ENCODE results near the gene PIK3R6. TPM values are rescaled to one million over a fixed set of nuclear protein-coding genes. Genes with fewer than 3 reads are reported as not detected.
A peak's percentile ranks its signal among the peaks of the same experiment; 100 is the strongest.
"Not testable (repeated sequence)": the region's sequence is repeated elsewhere in the genome, so short reads cannot be mapped to it uniquely, and the experiment has no call there.

The PIK3R6 gene
- total RNA-seq, 4 donors from 2014 or later, result 0.52 to 2.5 (median 1.1) TPM

DNA sequence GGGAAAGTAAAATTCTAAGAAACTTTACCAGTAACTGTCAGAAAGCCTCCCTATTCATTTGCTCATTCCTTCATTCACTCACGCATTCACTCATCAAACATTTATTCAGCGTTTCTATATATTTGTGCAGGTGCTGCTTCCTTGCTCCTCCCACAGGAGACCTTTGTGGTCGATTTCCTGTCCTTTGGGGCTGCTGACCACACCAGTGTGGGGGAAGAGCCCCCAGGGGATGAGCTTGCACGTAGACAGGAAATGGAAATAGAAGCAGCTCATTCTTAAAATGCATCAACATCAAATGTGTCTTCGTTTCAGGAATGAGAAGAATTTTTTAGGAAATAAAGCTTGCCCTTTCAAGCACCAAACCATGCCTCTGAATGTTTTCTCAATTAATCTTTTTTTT lies 9.6 kb downstream of the PIK3R6 start:
- 14 to 30% methylated on average over 5 of the region's 5 CpGs for WGBS, 2 donors
- intact Hi-C loops (cut with DNase I; ENCODE audit: low total_unique reads), result no loop called here
- no peak for TF ChIP-seq POLR2A (IDR thresholded peaks at IDR 0.05)
- TF ChIP-seq, protein P1, sequence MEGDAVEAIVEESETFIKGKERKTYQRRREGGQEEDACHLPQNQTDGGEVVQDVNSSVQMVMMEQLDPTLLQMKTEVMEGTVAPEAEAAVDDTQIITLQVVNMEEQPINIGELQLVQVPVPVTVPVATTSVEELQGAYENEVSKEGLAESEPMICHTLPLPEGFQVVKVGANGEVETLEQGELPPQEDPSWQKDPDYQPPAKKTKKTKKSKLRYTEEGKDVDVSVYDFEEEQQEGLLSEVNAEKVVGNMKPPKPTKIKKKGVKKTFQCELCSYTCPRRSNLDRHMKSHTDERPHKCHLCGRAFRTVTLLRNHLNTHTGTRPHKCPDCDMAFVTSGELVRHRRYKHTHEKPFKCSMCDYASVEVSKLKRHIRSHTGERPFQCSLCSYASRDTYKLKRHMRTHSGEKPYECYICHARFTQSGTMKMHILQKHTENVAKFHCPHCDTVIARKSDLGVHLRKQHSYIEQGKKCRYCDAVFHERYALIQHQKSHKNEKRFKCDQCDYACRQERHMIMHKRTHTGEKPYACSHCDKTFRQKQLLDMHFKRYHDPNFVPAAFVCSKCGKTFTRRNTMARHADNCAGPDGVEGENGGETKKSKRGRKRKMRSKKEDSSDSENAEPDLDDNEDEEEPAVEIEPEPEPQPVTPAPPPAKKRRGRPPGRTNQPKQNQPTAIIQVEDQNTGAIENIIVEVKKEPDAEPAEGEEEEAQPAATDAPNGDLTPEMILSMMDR (IDR thresholded peaks at IDR 0.05), result no peak
- DNase-seq (ENCODE audit: low spot score in 2 of 2), result no peak
- no peak overlapping the region for H3K4me3 ChIP-seq (ENCODE audit: low read depth, poor library complexity, severe bottlenecking)

DNA sequence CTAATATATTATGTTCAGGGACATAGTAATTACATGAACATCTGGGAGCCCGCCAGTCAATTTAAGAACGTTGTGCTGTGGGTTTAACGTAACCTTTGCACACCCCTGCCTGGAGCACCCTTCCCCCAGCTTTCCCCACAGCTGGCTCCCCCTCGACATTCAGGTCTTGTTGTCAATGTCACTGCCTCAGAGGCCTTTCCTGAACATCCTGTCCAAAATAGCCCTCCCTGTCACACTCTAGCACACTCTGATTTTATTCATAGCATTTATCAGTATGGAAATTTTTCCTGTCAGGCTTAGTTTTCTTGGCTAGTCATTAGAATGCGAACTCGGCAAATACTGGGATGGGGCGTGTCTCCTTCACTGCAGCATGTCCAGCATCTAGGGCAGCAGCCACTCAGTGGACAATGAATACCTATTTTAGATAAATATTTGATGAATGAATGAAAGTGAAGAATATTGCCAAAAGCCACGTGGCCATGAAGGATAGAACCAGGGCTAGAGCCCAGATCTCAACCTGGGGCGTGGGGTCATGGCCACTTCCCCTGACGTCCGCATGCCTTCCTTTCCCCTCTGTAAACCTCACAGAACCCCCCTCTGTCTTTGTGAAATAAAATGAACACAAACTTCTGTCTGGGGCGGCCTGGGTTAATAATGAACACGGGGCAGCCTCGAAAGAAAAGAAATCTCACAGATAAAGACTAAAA lies 10.5 kb downstream of the PIK3R6 start:
- no peak for TF ChIP-seq POLR2A (IDR thresholded peaks at IDR 0.05)
- TF ChIP-seq, protein P1 (IDR thresholded peaks at IDR 0.05), result no peak
- intact Hi-C loops (cut with DNase I; ENCODE audit: low total_unique reads), result no loop called here
- H3K4me3 ChIP-seq (ENCODE audit: low read depth, poor library complexity, severe bottlenecking), result no peak overlapping the region
- peak in 1 of 2 donors; percentile 52 for DNase-seq (ENCODE audit: low spot score in 2 of 2)
- 40 to 44% methylated on average over 14 of the region's 14 CpGs for WGBS, 2 donors

DNA sequence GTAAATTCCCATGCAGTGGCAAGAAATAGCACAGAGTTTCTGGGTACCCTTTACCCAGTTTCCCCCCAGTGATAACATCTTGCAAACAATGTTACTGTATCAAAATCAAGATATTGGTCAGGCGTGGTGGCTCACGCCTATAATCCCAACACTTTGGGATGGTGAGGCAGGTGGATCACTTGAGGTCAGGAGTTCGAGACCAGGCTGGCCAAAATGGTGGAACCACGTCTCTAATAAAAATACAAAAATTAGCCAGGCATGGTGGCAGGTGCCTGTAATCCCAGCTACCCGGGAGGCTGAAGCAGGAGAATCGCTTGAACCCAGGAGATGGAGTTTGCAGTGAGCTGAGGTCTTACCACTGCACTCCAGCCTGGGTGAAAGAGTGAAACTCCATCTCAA lies 11.3 kb downstream of the PIK3R6 start:
- peak in 1 of 2 donors; percentile 53 for DNase-seq (ENCODE audit: low spot score in 2 of 2)
- H3K4me3 ChIP-seq (ENCODE audit: low read depth, poor library complexity, severe bottlenecking); intact Hi-C loops (cut with DNase I; ENCODE audit: low total_unique reads): not testable (repeated sequence)
- 84 to 94% methylated on average over 6 of the region's 6 CpGs for WGBS, 2 donors

DNA sequence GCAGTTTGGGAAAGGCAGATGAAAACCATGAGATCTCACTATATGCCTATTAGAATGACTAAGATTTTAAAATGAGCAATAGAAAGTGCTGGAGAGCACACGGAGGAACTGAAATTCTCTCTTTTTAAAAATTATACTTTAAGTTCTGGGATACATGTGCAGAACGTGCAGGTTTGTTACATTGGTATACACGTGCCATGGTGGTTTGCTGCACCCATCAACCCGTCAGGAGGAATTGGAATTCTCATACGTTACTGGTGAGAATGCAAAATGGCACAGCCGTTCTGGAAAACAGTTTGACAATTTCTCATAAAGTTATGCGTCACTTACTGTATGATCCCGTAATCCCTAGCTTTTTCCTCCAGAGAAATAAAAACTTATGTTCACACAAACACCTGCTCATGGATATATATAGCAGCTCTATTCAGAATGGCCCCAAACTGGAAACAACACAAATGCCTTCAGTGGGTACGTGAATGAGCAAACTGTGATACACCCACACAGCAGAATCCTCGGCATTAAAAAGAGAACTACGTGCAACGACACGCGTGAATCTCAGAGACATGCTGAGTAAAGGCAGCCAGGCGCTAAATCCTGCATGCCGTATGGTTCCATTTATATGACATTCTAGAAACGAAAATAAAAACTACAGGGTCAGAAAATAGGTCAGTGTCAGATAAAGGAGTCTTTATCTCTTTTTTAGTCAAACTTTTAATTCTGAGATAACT lies 11.8 kb downstream of the PIK3R6 start:
- peak in 1 of 2 donors; percentile 54 for DNase-seq (ENCODE audit: low spot score in 2 of 2)
- H3K4me3 ChIP-seq (ENCODE audit: low read depth, poor library complexity, severe bottlenecking), result no peak overlapping the region
- TF ChIP-seq POLR2A (IDR thresholded peaks at IDR 0.05), result no peak
- TF ChIP-seq, protein P1 (IDR thresholded peaks at IDR 0.05), result no peak
- intact Hi-C loops (cut with DNase I; ENCODE audit: low total_unique reads), result no loop called here
- WGBS, 2 donors, result 33 to 39% methylated on average over 17 of the region's 17 CpGs

DNA sequence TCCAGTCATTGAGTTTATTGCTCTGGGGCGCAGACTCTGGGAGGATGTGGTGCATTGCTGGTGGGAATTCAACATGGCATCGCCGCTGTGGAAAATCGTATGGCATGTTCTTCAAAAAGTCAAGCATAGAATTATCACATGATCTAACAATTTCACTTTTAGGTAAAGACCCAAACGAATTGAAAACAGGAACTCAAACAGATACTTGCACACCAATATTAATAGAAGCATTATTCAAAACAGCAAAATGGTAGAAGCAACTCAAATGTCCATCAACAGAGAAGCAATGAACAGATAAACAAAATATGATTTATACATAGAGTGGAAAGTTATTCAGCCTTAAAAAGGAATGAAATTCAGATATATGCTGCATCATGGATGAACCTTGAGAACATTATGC lies 15.9 kb downstream of the PIK3R6 start:
- TF ChIP-seq, protein P1 (IDR thresholded peaks at IDR 0.05), result no peak
- no peak for TF ChIP-seq POLR2A (IDR thresholded peaks at IDR 0.05)
- DNase-seq (ENCODE audit: low spot score in 2 of 2), result no peak
- 86 to 87% methylated on average over 5 of the region's 5 CpGs for WGBS, 2 donors
- H3K4me3 ChIP-seq (ENCODE audit: low read depth, poor library complexity, severe bottlenecking), result no peak overlapping the region
- intact Hi-C loops (cut with DNase I; ENCODE audit: low total_unique reads), result no loop called here

DNA sequence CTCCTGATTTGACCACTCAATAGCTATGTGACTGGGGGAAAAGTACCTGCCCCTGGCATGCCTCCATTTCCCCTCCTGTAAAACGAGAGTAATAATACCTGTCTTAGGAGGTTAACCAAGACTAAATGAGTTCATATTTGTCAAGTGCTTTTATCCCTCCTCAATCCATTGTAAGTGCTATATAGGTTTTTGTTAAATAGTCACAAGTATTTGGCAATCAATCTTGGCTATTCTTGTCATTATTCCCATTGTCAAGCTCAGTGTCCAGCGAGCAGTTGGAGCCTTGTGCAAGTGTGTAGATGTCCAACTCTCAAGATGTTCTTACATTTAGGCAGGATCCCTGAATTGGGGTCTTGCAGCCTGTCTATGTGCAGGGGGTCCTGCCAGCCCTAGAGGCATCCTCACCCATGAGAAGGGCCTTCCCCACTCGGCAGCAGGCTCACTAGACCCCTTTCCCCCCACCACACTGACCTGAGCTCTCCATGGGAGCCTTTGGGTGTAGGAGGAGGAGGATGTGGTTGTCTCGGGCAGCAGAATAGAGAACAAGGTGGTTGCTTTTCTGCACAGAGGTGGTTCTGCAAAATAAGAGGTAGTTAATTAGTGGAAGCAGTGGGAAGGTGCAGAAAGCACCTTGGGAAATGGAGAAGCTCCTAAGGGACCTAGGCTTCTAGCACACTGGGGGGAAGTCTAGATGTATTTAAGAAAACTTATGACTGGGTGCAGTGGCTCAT lies 18.0 kb downstream of the PIK3R6 start:
- intact Hi-C loops (cut with DNase I; ENCODE audit: low total_unique reads), result no loop called here
- DNase-seq (ENCODE audit: low spot score in 2 of 2), result peak in 1 of 2 donors; percentile 21
- TF ChIP-seq, protein P1 (IDR thresholded peaks at IDR 0.05), result no peak
- TF ChIP-seq POLR2A (IDR thresholded peaks at IDR 0.05), result no peak
- no peak overlapping the region for H3K4me3 ChIP-seq (ENCODE audit: low read depth, poor library complexity, severe bottlenecking)
- WGBS, 2 donors, result 79 to 85% methylated on average over 4 of the region's 4 CpGs
